Omental fat pad (tissue), 4 donors: Measurements from ENCODE around the gene MET. TPM values are rescaled to one million over a fixed set of nuclear protein-coding genes. Genes with fewer than 3 reads are reported as not detected.
A peak's percentile ranks its signal among the peaks of the same experiment; 100 is the strongest.
"Not testable (repeated sequence)": the region's sequence is repeated elsewhere in the genome, so short reads cannot be mapped to it uniquely, and the experiment has no call there.

Source experiments
- ATAC-seq: fragments of 150-250 bp; one replicate; pipeline ENCODE4 v1.9.1; 2016; ENCODE audit warnings: mild to moderate bottlenecking, moderate library complexity; ENCODE audit not compliant: low FRiP score
- DNase-seq: peaks from one replicate; pipeline ENCODE4 v3.0.0-alpha.2; 2019; ENCODE audit warnings: low spot score
- total RNA-seq, 4 donors: library from RNA; depleted of rRNA; stranded (reverse); fragments of >200 nt; gene quantifications; one replicate each; pipeline ENCODE4 v1.1.0, GENCODE V29; 2016
- TF ChIP-seq, protein P1 (sequence below), 3 donors: fragments of 450-650 bp; IDR thresholded peaks; one replicate each; pipeline ENCODE4 v1.5.1; 2016 to 2017; ENCODE audit warnings: antibody characterized with exemption in 3 of 3, mild to moderate bottlenecking in 3 of 3, moderate library complexity in 2 of 3

Gene MET
- total RNA-seq, 4 donors from 2014 or later = 24.9 to 92.4 (median 54.4) TPM

- DNase-seq = no peak
- no peak for ATAC-seq
- TF ChIP-seq, protein P1, sequence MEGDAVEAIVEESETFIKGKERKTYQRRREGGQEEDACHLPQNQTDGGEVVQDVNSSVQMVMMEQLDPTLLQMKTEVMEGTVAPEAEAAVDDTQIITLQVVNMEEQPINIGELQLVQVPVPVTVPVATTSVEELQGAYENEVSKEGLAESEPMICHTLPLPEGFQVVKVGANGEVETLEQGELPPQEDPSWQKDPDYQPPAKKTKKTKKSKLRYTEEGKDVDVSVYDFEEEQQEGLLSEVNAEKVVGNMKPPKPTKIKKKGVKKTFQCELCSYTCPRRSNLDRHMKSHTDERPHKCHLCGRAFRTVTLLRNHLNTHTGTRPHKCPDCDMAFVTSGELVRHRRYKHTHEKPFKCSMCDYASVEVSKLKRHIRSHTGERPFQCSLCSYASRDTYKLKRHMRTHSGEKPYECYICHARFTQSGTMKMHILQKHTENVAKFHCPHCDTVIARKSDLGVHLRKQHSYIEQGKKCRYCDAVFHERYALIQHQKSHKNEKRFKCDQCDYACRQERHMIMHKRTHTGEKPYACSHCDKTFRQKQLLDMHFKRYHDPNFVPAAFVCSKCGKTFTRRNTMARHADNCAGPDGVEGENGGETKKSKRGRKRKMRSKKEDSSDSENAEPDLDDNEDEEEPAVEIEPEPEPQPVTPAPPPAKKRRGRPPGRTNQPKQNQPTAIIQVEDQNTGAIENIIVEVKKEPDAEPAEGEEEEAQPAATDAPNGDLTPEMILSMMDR (IDR thresholded peaks at IDR 0.05) = no peak
Observed at GRCh38 chr7:116753130-116753529, 81.1 kb downstream of the MET start.

GRCh38 chr7:116754186-116754585, 82.2 kb downstream of the MET start:
- ATAC-seq (peak; percentile 14), DNase-seq (no peak)
- TF ChIP-seq, protein P1 (IDR thresholded peaks at IDR 0.05) = no peak

DNA sequence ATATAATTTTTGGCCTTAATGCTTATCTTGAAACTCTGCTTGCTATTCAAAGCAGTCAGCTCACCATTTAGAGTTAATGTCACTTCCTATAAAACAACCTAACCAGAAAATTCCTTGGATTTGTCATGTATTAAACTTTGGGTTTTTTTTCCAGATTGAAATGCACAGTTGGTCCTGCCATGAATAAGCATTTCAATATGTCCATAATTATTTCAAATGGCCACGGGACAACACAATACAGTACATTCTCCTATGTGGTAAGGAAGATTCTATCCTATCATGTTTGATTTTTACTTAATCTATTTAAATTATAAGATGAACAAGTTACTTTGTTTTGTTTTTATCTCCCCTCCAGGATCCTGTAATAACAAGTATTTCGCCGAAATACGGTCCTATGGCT, 85.3 kb downstream of the MET start:
- TF ChIP-seq, protein P1 (IDR thresholded peaks at IDR 0.05) = no peak
- DNase-seq (no peak), ATAC-seq (no peak)

DNA sequence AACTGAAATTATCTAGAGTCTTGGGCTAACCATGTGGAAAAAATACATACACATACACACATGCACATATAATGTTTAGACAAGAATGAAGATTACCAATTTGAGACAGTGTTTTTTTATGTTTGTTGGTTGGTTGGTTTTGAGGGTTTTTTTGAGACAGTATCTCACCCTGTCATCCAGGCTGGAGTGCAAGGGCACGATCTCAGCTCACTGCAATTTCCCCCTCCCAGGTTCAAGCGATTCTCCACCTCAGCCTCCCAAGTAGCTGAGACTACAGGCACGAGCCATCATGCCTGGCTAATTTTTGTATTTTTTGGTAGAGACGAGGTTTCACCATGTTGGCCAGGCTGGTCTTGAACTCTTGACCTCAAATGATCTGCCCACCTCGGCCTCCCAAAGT, 87.6 kb downstream of the MET start:
- not testable (repeated sequence) for DNase-seq, ATAC-seq

DNA sequence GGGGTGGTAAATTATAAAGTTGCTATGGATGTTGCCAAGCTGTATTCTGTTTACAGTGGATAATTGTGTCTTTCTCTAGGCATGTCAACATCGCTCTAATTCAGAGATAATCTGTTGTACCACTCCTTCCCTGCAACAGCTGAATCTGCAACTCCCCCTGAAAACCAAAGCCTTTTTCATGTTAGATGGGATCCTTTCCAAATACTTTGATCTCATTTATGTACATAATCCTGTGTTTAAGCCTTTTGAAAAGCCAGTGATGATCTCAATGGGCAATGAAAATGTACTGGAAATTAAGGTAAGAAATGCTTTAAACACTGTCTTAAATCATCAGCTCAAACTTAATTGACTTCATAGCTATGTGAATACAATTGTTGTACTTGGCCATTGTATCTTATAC, 91.0 kb downstream of the MET start:
- DNase-seq = no peak
- ATAC-seq = no peak
- TF ChIP-seq, protein P1 (IDR thresholded peaks at IDR 0.05) = no peak

DNA sequence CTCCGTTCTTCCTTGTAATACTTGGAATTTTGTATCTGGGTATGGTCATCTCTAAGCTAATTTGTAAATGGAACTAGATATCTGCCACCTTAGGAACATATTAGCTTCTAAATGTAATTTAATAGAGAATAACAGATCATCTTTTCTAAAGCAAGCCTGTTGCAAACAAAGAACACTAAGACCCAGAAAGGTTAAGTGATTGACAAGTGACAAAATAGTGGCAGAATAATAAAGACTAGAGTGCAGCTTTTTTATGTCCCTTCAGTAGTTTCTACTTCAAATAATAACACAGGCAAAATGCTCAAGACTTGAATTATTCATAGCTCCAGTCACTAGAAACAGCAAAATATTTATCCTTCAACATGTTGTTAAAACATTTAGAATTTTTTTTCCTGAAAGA, 91.7 kb downstream of the MET start:
- ATAC-seq (no peak), DNase-seq (no peak)
- TF ChIP-seq, protein P1 (IDR thresholded peaks at IDR 0.05) = no peak

DNA sequence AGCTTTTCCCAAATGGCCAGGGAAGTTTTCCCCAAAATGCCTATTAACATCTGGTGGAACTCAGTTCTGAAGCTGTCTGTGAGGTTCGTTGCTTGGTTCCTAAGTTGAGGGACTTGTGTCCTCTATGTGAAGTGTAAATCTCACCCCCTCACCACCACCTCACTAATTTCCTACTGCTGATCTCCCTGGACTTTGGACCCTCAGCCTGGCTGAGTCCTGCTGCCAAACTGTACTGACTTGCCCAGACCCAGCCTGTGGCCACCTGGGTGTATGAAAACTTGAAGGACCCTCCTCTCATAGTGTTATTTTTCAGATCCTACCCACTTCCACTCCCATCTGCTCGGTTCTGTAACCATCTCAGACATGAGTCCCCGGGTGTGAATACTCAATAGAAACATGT, 94.9 kb downstream of the MET start:
- ATAC-seq (no peak), DNase-seq (no peak)
- TF ChIP-seq, protein P1 (IDR thresholded peaks at IDR 0.05) = no peak

- no peak for ATAC-seq
Observed at GRCh38 chr7:116769546-116769945, 97.5 kb downstream of the MET start.

More at GRCh38 chr7:116769546-116769945, 97.5 kb downstream of the MET start:
- TF ChIP-seq, protein P1 (IDR thresholded peaks at IDR 0.05) = no peak
- DNase-seq = no peak
